ENCODE results near the gene PID1. TPM values are rescaled to one million over a fixed set of nuclear protein-coding genes. Genes with fewer than 3 reads are reported as not detected.
A peak's percentile ranks its signal among the peaks of the same experiment; 100 is the strongest.

PID1 gene
- total RNA-seq, 1 experiment from 2014 or later, result 2.6 TPM

- H3K36me3 Mint-ChIP-seq, result peaks cover 3% of the 10 kb centered on the region
- peaks cover 8% of the 10 kb centered on the region for H3K9me3 Mint-ChIP-seq
- no peak overlapping the region for H3K27ac Mint-ChIP-seq
- DNase-seq (ENCODE audit: low spot score) (no peak), ATAC-seq (0 out of 2 replicates have a peak, but pooled peaks have one; percentile 28)
- peaks cover 23% of the 10 kb centered on the region for H3K4me1 Mint-ChIP-seq
- H3K27me3 Mint-ChIP-seq (ENCODE audit: low read depth), result no peaks in the 10 kb centered on the region
- no peak overlapping the region for H3K4me3 Mint-ChIP-seq
- no peak for TF ChIP-seq FOXJ3 (CRISPR knock-in tag; IDR thresholded peaks at IDR 0.05; ENCODE audit: borderline replicate concordance)
- TF ChIP-seq ZBTB43 (CRISPR knock-in tag; IDR thresholded peaks at IDR 0.05), result no peak
- TF ChIP-seq OVOL2 (CRISPR knock-in tag; IDR thresholded peaks at IDR 0.05; ENCODE audit: borderline replicate concordance), result no peak
- TF ChIP-seq ATF6 (CRISPR knock-in tag; IDR thresholded peaks at IDR 0.05), result no peak
- TF ChIP-seq E2F5 (CRISPR knock-in tag; IDR thresholded peaks at IDR 0.05), result no peak
- TF ChIP-seq HMGA2 (CRISPR knock-in tag; IDR thresholded peaks at IDR 0.05), result no peak
- no peak for TF ChIP-seq JUN (CRISPR knock-in tag; IDR thresholded peaks at IDR 0.05)
- TF ChIP-seq STAT6 (CRISPR knock-in tag; conservative IDR thresholded peaks at IDR 0.05; ENCODE audit: low read depth), result no peak
- no peak for TF ChIP-seq NR1H2 (CRISPR knock-in tag; IDR thresholded peaks at IDR 0.05)
- no peak for TF ChIP-seq ETV6 (CRISPR knock-in tag; IDR thresholded peaks at IDR 0.05)
- no peak for TF ChIP-seq ZNF671 (CRISPR knock-in tag; IDR thresholded peaks at IDR 0.05)
- TF ChIP-seq SOX15 (CRISPR knock-in tag; IDR thresholded peaks at IDR 0.05), result no peak
- no peak for TF ChIP-seq ESRRA (CRISPR knock-in tag; IDR thresholded peaks at IDR 0.05; ENCODE audit: borderline replicate concordance)
- no peak for TF ChIP-seq USF1 (CRISPR knock-in tag; IDR thresholded peaks at IDR 0.05)
- no peak for TF ChIP-seq CTCF (IDR thresholded peaks at IDR 0.05)
- POLR2A ChIA-PET, result no interaction called here
- CTCF ChIA-PET, result interaction anchor here (1.1 kb wide), 1 partner anchor 183 kb away, joined by 3 read pairs; no protein-coding TSS in a partner anchor
Observed at GRCh38 chr2:229090225-229090624, 180.9 kb downstream of the PID1 start.

- Mint-ChIP-seq H3K9me3 (peaks cover 8% of the 10 kb centered on the region), H3K36me3 (peaks cover 3% of the 10 kb centered on the region), H3K27ac (no peak overlapping the region), H3K27me3 (ENCODE audit: low read depth) (no peaks in the 10 kb centered on the region), H3K4me3 (no peak overlapping the region), H3K4me1 (peaks cover 18% of the 10 kb centered on the region)
- no peak for DNase-seq (ENCODE audit: low spot score)
- ChIA-PET POLR2A (no interaction called here), CTCF (interaction anchor here (1.1 kb wide), 1 partner anchor 183 kb away, joined by 3 read pairs; no protein-coding TSS in a partner anchor)
- no peak for TF ChIP-seq ZNF263 (CRISPR knock-in tag; IDR thresholded peaks at IDR 0.05; ENCODE audit: low read depth)
- no peak for ATAC-seq
Observed at GRCh38 chr2:229089776-229090175, 181.3 kb downstream of the PID1 start.
